GM20000 (cell line): Measurements from ENCODE around the gene GXYLT2.
"Not testable (repeated sequence)": the region's sequence is repeated elsewhere in the genome, so short reads cannot be mapped to it uniquely, and the experiment has no call there.

Experiments used
- DNase-seq: peaks from one replicate; pipeline ENCODE4 v3.0.0; 2012; ENCODE audit warnings: low spot score
- TF ChIP-seq, protein P1 (sequence below): IDR thresholded peaks from 2 replicates; pipeline ENCODE4 v1.5.1; 2012; ENCODE audit warnings: mild to moderate bottlenecking, control low read depth; ENCODE audit errors: extremely low read depth, missing control alignments

Gene GXYLT2

DNA sequence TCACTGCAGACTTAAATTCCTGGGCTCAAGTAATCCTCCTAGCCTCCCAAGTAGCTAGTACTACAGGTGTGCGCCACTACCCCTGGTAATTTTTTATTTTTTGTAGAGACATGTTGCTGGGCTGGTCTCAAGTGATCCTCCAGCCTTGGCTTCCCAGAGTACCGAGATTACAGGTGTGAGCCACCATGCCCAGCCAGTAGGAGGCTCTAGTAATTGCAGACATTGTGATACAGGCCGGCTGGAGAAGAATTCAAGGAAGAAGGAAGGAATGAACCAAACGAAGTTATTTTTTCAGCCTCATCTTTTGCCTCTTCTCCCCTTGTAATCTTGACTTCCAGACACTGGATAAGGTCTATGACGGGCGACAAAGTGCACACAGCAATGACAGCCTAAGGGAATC lies 105.5 kb downstream of the GXYLT2 start:
- TF ChIP-seq, protein P1, sequence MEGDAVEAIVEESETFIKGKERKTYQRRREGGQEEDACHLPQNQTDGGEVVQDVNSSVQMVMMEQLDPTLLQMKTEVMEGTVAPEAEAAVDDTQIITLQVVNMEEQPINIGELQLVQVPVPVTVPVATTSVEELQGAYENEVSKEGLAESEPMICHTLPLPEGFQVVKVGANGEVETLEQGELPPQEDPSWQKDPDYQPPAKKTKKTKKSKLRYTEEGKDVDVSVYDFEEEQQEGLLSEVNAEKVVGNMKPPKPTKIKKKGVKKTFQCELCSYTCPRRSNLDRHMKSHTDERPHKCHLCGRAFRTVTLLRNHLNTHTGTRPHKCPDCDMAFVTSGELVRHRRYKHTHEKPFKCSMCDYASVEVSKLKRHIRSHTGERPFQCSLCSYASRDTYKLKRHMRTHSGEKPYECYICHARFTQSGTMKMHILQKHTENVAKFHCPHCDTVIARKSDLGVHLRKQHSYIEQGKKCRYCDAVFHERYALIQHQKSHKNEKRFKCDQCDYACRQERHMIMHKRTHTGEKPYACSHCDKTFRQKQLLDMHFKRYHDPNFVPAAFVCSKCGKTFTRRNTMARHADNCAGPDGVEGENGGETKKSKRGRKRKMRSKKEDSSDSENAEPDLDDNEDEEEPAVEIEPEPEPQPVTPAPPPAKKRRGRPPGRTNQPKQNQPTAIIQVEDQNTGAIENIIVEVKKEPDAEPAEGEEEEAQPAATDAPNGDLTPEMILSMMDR, result no peak
- no peak for DNase-seq

- DNase-seq, result no peak
- TF ChIP-seq, protein P1, result no peak
These were observed 107.5 kb downstream of the GXYLT2 start for GRCh38 chr3:72995337-72995736.

DNA sequence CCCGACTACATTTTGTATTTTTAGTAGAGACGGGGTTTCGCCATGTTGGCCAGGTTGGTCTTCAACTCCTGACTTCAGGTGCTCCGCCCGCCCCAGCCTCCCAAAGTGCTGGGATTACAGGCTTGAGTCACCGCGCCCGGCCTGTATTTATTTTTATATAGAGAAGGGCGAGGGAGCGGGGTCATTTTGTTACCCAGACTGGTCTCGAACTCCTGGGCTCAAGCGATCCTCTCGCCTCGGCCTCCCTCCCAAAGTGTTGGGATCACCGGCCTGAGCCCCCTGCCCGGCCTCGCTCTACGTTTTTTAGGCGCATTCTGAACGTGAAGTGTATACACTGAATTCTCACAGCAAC lies 108.3 kb downstream of the GXYLT2 start:
- TF ChIP-seq, protein P1, result no peak
- no peak for DNase-seq

DNA sequence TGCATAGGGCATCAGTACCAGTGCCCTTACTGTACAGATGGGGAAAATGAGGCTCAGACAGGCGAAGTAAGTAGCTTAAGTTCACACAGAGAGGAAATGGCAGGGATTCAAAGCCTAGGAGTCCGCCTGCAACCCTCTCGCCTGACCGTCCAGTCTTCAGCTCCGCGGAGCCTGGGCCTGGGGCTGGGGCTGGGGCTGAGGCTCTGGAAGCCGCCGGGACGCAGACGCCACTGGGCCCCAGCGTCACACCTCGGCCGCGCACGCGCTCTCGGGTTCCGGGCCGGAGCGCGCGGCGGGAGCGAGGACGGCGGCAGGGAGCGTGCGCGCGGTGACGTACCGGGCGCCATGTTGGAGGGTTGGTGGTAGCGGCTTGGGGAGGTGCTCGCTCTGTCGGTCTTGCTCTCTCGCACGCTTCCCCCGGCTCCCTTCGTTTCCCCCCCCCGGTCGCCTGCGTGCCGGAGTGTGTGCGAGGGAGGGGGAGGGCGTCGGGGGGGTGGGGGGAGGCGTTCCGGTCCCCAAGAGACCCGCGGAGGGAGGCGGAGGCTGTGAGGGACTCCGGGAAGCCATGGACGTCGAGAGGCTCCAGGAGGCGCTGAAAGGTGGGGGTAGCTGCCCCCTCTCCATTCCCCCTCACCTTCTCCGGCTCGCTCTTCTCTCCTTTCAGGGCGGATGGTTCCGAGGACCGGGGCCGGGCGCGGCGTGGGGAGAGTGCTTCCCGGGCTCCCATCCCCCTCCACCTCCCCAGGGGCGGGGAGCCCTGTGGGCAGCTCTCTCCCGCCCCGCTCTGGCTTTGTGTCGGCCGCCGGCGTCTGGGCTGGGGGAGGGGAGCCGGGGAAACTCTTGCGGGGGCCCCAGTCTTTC lies 108.9 kb downstream of the GXYLT2 start, which contains the start of gene PPP4R2:
Gene PPP4R2 (plus strand): TSS at position 339 of the 861 bp plus-strand sequence. CDS start 227 bp downstream, at position 566.
- TF ChIP-seq, protein P1, result no peak
- DNase-seq, result peak; percentile 91

DNA sequence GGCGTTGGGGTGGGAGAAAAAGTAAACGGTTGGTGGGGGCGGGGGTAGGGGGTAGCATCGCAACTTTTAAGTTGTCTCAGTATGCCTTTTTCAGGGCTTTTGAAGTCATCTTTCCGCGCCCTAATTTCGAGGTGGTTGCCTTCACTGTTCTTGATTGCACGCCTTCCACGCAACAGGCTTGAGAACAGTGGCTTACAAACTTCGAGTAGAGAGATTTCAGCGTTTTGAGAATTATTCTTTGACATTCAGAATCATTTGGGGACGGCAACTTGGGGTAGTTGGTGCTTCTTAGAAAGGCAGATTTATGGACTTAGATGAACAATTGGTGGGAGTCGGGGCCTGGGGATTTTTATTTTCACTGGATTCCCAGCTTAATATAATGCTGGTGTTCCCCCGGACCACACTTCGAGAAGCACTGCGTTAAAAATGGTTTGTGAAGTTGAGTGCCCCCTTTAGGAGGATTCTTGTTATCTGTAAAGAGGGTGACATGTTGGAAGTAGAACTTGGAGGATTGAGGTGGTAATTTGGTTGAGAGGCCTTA lies 109.6 kb downstream of the GXYLT2 start:
- TF ChIP-seq, protein P1, result peak; percentile 11
- DNase-seq, result peak; percentile 64

GRCh38 chr3:72998466-72998865 lies 110.6 kb downstream of the GXYLT2 start:
- TF ChIP-seq, protein P1, result no peak
- DNase-seq, result no peak

DNA sequence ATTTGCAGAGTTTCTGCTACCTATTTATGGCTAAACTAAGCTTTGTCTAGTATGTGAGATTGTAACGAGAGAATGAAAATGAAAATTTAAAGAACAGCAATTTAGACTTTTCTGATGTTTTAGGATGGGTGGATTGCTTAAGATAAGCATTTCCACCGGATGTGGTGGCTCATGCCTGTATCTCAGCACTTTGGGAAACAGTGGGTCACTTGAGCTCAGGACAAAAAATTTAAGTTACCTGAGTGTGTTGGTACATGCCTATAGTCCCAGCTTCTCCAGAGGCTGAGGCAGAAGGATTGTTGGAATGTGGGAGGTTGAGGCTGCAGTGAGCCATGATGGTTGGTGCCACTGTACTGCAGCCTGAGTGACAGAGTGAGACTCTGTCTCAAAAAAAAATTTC lies 112.1 kb downstream of the GXYLT2 start:
- DNase-seq, result no peak
- TF ChIP-seq, protein P1, result no peak

DNA sequence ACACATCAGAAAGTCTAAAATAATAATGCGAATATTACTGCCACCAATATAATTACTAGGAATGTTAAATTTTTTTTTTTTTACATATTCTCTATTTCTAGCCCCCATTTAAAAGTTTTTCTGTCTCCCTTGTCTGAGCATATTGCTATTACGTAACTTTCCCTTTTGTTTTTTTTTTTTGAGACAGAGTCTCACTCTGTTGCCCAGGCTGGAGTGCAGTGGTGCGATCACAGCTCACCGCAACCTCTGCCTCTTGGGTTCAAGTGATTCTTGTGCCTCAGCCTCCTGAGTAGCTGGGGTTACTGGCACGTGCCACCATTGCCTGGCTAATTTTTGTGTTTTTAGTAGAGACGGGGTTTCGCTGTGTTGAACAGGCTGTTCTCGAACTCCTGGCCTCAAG lies 115.2 kb downstream of the GXYLT2 start:
- DNase-seq, result not testable (repeated sequence)
